ENCODE results near the gene GDF3.
"Not testable (repeated sequence)": the region's sequence is repeated elsewhere in the genome, so short reads cannot be mapped to it uniquely, and the experiment has no call there.

GDF3 gene

DNA sequence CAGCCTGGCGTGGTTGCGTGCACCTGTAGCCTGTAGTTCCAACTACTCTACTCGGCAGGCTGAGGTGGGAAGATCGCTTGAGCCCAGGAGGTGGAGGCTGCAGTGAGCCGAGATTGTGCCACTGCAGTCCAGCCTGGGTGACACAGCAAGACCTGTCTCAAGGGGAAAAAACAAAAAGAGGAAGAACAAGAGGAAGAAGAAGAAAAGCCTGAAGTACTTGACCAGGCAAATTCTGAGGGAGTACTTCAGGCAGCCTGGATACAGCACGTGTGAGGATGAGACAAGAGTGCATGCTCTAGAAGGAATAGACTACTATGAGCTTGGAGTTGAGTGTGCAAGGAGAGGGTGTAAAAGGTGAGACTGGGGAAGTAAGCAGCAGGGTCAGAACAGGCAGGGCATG is 1.8 kb downstream of the GDF3 start:
- FAIRE-seq = no peak
- TF ChIP-seq, protein P1, sequence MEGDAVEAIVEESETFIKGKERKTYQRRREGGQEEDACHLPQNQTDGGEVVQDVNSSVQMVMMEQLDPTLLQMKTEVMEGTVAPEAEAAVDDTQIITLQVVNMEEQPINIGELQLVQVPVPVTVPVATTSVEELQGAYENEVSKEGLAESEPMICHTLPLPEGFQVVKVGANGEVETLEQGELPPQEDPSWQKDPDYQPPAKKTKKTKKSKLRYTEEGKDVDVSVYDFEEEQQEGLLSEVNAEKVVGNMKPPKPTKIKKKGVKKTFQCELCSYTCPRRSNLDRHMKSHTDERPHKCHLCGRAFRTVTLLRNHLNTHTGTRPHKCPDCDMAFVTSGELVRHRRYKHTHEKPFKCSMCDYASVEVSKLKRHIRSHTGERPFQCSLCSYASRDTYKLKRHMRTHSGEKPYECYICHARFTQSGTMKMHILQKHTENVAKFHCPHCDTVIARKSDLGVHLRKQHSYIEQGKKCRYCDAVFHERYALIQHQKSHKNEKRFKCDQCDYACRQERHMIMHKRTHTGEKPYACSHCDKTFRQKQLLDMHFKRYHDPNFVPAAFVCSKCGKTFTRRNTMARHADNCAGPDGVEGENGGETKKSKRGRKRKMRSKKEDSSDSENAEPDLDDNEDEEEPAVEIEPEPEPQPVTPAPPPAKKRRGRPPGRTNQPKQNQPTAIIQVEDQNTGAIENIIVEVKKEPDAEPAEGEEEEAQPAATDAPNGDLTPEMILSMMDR (IDR thresholded peaks at IDR 0.05; ENCODE audit: insufficient read depth, missing control alignments) = no peak

DNA sequence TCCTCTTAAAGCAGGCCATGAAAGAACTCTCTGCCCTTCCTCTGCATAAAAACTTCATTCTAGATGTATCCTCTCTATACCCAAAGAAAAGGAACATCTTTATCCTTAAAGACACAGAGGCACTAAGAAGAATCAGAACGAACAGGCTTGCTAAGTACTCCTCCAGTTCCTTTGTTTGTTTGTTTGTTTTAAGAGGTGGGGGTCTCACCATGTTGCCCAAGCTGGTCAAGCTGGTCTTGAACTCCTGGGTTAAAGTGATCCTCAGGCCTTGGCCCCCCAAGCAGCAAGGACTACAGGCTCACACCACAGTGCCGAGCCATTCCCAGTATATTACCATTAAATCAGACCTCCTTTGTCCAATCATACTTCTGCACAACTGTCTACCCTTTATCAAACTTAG is 14.0 kb downstream of the GDF3 start:
- TF ChIP-seq, protein P1 (IDR thresholded peaks at IDR 0.05; ENCODE audit: insufficient read depth, missing control alignments) = no peak
- DNase-seq (ENCODE audit: insufficient read length, low spot score) = no peak
- no peak for FAIRE-seq

More for the DNA sequence above, 1.8 kb downstream of the GDF3 start:
- no peak for DNase-seq (ENCODE audit: insufficient read length, low spot score)

DNA sequence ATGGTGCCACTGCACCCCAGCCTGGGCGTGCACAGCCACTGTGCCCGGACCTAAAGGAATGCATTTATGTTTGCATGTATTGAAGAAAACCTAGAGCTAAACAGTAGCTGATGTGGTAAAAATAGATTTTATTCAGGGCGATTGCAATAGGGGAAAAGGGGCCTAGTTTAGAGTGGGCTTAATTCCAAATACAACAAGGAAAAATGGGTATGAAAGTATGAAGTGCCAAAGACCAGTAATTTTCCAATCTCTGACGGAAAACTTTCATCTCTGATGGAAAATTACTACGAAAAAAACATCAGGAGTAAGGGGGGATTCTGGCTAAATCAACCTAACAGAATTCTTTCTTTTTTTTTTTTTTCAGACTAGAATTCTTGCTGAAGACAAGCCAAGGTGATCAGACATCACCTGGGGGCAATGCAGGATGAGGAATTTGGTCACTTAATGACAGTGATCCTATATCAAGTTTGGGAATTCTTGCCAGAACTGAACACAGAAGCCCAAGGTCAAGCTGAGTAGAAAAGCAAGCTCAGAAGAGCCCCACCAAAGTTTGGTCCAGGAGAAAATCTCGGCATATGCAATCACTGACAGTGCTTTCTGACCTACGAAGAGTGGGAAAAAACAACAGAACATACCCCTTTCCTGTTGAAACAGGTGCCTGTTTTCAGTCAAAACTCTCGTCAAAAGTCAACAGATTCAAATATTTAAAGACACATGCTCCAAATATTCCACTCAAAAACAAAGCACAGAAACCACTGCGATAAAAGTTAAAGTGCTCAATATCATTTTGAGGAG is 16.1 kb downstream of the GDF3 start:
- FAIRE-seq = no peak
- DNase-seq (ENCODE audit: insufficient read length, low spot score) = no peak
- TF ChIP-seq, protein P1 (IDR thresholded peaks at IDR 0.05; ENCODE audit: insufficient read depth, missing control alignments) = no peak

GRCh38 chr12:7678744-7679143 is 16.8 kb downstream of the GDF3 start:
- TF ChIP-seq, protein P1 (IDR thresholded peaks at IDR 0.05; ENCODE audit: insufficient read depth, missing control alignments) = no peak
- DNase-seq (ENCODE audit: insufficient read length, low spot score) (no peak), FAIRE-seq (no peak)

DNA sequence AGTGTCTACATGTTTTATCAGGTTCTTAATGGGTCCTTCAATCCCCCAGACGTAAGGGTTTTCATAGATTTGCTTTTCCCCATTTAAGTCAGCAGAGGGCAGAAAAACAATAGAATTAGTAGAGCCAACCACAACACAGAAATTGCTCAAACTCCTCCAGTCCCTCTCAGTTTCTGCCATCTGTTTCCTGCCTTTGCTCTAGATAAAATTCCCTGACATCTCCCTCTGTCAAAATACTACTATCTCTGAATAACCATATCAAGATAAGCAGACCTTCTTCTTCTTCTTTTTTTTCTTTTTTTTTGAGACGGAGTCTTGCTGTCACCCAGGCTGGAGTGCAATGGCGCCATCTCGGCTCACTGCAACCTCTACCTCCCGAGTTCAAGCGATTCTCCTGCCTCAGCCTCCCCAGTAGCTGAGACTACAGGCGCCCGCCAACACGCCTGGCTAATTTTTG is 18.1 kb downstream of the GDF3 start:
- not testable (repeated sequence) for FAIRE-seq; DNase-seq (ENCODE audit: insufficient read length, low spot score)
- TF ChIP-seq, protein P1 (IDR thresholded peaks at IDR 0.05; ENCODE audit: insufficient read depth, missing control alignments) = peak; percentile 47

- not testable (repeated sequence) for DNase-seq (ENCODE audit: insufficient read length, low spot score); FAIRE-seq
Measured at GRCh38 chr12:7675455-7675854, 20.1 kb downstream of the GDF3 start.

- no peak for FAIRE-seq
- no peak for DNase-seq (ENCODE audit: insufficient read length, low spot score)
Measured at GRCh38 chr12:7668171-7668570, 27.4 kb downstream of the GDF3 start.

More at GRCh38 chr12:7668171-7668570, 27.4 kb downstream of the GDF3 start:
- TF ChIP-seq, protein P1 (IDR thresholded peaks at IDR 0.05; ENCODE audit: insufficient read depth, missing control alignments) = no peak

Measured in D721Med (cell line).